ENCODE results near the gene SPPL2B.
"Not testable (repeated sequence)": the region's sequence is repeated elsewhere in the genome, so short reads cannot be mapped to it uniquely, and the experiment has no call there.

The SPPL2B gene

DNA sequence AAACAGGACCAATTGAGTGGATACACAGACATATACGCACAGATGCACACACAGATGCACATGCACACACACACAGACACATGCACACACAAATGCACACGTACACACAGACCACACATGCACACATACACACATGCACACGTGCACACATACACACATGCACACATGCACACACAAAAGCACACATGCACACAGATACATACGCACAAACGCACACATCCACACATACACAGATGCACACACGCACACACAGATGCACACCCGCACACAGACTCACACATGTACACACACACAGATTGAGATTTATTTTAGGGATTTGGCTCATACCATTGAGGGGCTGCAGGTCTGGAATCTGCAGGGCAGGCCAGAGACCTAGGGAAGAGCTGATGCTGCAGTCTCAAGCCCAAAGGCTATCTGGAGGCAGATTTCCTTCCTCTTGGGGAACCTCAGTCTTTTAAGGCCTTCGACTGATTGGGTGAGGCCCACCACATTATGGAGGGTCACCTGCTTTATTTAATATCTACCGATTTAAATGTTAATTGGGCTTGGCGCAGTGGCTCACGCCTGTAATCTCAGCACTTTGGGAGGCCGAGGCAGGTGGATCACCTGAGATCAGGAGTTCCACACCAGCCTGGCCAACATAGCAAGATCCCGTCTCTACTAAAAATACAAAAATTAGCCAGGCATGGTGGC, 54.2 kb downstream of the SPPL2B start:
- no peak for FAIRE-seq

DNA sequence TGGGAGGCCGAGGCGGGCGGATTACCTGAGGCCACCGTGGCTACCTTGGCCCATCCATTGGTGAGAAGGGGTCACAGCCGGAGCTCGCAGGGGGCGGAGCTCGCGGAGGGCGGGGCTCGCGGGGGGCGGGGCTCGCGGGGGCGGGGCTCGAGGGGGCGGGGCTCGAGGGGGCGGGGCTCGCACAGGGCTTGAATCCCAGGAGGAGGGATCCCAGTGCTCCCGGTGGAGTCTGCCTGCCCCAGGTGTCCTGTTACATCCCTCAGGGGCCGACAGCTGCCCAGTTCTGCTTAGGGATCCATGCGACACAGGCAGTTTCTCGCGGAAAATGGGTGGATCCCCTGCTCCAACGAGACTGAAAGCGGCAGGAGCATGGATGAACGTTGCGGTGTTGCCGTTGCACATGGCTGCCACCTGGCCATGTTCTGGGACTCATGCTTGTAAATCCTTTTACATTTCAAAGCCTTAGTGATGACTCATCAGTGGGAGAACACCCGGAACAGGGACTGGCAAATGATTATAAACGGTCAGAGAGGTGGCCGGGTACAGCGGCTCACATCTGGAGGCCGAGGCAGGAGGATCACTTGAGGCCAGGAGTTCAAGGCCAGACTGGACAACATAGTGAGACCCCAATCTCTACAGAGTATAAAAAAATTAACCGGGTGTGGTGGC, 56.7 kb downstream of the SPPL2B start:
- no peak for FAIRE-seq

DNA sequence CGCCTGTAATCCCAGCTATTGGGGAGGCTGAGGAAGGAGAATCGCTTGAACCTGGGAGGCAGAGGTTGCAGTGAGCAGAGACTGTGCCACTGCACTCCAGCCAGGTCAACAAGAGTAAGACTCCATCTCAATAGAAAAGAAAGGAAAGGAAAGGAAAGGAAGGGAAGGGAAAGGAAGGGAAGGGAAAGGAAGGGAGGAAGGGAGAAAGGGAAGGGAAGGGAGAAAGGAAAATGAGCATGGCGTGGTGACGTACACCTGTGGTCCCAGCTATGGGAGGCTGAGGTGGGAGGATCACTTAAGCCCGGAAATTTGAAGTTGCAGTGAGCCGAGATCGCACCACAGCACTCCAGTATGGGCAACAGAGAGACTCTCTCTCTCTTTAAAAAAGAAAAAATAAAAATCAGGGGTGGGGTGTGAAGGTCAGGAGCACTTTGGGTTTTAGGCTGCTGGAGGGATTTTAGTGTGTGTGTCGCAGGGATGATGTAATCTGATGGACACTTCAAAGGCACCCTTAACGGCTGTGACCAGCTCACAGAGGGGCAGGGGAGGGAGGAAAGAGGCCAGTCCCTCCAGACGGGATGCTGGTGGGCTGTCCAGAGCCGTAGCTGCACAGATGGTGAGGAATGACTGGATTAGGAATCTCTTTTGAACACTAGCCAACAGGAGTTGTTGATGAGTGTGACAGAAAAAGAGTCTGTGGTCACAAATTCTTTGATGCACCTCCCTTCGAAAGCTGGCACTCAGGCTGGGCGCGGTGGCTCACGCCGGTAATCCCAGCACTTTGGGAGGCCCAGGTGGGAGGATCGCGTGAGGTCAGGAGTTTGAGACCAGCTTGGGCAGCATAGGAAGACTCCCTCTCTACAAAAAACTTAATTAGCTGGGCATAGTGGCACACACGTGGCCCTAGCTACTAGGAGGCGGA, 59.1 kb downstream of the SPPL2B start:
- no peak for FAIRE-seq

DNA sequence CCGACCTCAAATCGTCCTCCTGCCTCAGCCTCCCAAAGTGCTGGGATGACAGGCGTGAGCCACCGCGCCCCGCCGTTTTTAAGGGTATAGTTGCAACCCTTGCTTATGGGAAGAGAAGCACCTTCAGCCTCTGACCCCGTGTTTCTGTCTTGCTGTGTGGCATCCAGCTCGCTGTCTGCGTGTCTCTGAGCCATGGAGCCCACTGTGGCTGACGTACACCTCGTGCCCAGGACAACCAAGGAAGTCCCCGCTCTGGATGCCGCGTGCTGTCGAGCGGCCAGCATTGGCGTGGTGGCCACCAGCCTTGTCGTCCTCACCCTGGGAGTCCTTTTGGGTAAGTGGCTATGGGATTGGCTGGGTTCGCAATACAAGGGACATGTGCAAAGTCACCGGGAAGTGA, 61.1 kb downstream of the SPPL2B start:
- FAIRE-seq: no peak

DNA sequence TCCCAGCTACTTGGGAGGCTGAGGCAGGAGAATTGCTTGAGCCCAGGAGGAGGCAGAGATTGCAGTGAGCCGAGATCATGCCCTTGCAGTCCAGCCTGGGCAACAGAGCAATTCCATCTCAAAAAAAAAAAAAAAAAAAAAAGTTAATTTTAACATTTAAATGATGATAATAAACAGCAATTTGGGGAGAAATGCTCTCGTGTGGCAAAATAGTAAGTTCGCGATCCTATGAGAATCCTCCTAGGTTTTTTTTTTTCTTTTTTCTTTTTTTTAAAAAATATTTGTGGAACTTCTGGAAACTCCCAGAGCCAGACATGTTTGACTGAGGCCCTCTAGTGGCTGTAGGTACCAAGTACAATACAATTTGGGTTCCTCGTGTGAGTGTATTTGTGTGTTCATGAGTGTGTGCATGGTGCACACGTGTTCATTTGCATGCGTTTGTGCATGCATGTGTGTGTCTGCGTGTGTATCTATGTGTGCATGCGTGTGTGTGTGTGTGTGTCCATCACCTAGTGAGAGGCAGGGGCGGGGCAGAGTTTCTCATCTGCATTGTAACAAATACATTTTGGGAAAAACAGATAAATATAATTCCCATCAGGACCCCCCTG, 62.7 kb downstream of the SPPL2B start:
- FAIRE-seq: peak; percentile 67

DNA sequence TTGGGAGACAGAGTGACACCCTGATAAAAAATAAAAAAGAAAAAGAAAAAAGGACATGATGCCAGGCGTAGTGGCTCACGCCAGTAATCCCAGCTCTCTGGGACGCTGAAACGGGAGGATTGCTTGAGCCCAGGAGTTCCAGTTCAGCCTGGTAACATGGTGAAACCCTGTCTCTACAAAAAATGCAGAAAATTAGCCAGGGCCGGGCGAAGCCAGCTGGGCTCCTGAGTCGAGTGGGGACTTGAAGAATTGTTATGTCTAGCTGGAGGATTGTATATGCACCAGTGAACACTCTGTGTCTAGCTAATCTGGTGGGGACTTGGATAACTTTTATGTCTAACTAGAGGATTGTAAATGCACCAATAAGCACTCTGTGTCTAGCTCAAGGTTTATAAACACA, 63.9 kb downstream of the SPPL2B start:
- no peak for FAIRE-seq

DNA sequence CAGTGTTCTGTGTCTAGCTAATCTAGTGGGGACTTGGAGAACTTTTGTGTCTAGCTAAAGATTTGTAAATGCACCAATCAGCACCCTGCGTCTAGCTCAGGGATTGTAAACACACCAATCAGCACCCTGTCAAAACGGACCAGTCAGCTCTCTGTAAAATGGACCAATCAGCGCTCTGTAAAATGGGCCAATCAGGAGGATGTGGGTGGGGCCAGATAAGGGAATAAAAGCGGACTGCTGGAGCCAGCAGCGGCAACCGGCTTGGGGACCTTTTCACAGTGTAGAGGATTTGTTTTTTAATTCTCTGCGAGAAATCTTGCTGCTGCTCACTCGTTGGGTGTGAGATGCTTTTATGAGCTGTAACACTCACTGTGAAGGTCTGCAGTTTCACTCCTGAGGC, 64.4 kb downstream of the SPPL2B start:
- not testable (repeated sequence) for FAIRE-seq

DNA sequence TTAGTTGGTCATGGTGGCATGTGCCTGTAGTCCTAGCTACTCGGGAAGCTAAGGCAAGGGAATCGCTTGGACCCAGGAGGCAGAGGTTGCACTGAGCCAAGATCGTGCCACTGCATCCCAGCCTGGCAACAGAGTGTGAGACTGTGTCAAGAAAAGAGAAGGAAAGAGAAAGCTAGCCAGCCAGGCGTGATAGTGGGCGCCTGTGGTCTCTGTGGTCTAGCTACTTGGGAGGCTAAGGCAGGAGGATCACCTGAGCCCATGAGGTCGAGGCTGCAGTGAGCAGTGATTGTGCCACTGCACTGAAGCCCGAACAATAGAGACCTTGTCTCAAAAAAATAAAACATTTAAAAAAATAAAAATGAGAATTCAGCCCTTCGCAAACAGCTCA, 65.6 kb downstream of the SPPL2B start:
- FAIRE-seq: no peak

DNA sequence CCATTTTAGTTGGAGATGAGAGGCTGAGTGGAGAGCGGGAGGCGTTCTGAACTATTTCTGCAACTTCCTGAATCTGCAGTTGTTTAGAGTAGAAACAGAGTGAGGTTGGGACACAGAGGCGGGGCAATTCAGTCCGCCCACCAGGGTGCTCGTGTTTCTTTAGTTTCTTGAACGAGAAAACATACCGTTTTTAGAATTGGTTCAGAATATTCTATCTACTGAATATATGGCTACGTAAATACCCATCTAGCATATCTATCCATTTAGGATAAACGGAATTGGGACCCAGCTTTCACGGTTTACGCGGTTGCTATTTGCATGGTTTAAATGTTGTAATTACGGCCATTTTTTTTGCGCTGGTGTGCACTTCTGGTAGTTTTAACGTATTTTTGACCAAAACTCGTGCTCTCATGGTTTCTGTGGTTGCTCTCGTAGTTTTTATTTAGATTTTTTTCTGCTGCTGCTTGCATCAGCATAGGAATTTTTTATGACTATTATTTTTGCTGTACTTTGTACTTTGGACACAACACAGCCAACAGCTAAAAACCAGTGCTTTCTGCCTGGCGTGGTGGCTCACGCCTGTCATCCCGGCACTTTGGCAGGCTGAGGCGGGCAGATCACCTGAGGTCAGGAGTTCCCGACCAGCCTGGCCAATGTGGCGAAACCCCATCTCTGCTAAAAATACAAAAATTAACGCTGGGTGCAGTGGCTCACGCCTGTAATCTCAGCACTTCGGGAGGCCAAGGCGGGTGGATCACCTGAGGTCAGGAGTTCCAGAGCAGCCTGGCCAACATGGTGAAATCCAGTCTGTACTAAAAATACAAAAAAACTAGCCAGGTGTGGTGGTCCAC, 66.2 kb downstream of the SPPL2B start:
- FAIRE-seq: no peak

DNA sequence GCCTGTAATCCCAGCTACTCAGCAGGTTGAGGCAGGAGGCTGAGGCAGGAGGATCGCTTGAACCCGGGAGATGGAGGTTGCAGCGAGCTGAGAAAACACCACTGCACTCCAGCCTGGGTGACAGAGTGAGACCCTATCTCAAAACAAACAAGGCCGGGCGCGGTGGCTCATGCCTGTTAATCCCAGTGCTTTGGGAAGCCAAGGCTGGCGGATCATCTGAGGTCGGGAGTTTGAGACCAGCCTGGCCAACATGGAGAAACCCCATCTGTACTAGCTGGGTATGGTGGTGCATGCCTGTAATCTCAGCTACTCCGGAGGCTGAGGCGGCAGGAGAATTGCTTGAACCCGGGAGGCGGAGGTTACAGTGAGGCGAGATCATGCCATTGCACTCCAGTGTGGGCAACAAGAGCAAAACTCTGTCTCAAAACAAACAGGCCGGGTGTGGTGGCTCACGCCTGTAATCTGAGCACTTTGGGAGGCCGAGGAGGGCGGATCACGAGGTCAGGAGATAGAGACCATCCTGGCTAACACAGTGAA, 66.9 kb downstream of the SPPL2B start:
- not testable (repeated sequence) for FAIRE-seq

DNA sequence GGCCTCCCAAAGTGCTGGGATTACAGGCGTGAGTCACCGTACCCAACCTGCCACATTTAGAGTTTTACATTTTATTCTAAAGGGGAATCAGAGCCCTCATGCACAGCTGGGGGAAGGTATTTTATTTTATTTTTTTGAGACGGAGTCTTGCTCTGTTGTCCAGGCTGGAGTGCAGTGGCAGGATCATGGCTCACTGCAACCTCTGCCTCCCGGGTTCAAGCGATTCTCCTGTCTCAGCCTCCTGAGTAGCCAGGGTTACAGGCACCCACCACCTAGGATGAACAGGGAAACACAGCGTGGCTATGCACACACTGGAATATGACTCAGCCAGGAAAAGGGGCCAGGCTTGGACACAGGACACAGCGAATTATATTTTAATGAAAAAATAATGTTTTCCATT, 68.7 kb downstream of the SPPL2B start:
- FAIRE-seq: not testable (repeated sequence)

DNA sequence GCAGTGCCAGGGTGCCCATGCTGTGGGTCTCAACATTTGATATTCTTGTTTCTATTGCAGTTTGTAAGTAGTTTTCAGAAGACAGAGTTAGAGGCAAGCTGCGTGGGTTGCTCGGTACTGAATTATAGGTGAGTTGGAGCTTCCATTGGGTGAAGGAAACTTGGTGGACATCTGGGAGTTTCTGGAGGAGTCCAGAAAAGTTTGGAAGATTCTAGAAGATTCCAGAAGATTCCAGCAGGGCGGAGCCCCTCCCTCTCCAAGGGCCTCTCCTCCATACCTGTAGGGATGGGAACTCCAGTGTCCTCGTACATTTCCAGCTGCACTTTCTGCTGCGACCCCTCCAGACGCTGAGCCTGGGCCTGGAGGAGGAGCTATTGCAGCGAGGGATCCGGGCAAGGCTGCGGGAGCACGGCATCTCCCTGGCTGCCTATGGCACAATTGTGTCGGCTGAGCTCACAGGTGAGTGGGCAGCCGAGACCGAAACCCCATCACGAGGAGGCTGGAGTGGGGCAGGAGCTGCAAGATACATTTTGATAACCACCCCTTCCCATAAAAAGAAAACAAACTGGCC, 70.3 kb downstream of the SPPL2B start:
- FAIRE-seq: no peak

DNA sequence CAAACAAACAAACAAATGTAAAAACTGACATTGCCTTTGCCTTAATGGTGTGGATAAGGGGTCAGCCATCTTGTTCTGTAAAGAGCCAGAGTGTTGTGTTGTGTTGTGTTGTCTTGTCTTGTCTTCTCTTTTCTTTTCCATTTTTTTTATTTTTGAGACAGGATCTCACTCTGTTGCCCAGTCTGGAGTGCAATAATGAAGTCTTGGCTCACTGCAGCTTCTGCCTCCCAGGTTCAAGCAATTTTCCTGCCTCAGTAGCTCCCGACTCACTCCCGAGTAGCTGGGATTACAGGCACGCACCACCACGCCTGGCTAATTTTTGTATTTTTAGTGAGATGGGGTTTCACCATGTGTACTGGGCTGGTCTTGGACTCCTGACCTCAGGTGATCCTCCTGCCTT, 71.1 kb downstream of the SPPL2B start:
- no peak for FAIRE-seq

All from A204.1 (cell line).